ENCODE results near the gene ENTREP3. TPM values are rescaled to one million over a fixed set of nuclear protein-coding genes. Genes with fewer than 3 reads are reported as not detected.

ENTREP3 gene
- total RNA-seq, 2 experiments from 2014 or later = 9.1 to 59.3 TPM

DNA sequence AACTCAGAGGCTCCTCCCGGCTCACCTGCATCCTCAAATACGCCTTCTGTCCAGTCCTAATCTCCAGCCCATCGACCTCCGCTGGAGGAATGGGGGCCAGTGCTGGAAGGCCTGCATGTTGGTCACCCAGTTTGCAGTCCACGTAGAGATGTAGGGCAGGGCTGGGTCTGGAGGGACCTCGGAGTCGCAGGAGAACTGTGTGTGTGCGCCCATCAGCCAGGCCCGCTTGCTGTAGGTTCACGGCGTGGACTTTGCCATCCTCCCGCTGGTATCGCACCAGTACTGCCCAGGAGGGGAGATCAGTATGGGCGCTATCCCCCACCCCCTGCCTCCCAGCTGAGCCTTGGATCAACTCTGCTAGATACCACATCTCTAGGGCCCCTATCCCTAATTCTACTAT lies 50.2 kb downstream of the ENTREP3 start:
- no peak for DNase-seq (ENCODE audit: low spot score)
- H3K27ac ChIP-seq (ENCODE audit: low read depth, low read length, poor library complexity, severe bottlenecking) = no peak overlapping the region
- no peak overlapping the region for H3K4me2 ChIP-seq (ENCODE audit: low read length)
- TF ChIP-seq, protein P1, sequence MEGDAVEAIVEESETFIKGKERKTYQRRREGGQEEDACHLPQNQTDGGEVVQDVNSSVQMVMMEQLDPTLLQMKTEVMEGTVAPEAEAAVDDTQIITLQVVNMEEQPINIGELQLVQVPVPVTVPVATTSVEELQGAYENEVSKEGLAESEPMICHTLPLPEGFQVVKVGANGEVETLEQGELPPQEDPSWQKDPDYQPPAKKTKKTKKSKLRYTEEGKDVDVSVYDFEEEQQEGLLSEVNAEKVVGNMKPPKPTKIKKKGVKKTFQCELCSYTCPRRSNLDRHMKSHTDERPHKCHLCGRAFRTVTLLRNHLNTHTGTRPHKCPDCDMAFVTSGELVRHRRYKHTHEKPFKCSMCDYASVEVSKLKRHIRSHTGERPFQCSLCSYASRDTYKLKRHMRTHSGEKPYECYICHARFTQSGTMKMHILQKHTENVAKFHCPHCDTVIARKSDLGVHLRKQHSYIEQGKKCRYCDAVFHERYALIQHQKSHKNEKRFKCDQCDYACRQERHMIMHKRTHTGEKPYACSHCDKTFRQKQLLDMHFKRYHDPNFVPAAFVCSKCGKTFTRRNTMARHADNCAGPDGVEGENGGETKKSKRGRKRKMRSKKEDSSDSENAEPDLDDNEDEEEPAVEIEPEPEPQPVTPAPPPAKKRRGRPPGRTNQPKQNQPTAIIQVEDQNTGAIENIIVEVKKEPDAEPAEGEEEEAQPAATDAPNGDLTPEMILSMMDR (conservative IDR thresholded peaks at IDR 0.05; ENCODE audit: low read length) = no peak
- no peak for TF ChIP-seq EZH2phosphoT487 (IDR thresholded peaks at IDR 0.05; ENCODE audit: borderline replicate concordance, low read depth, low read length)
- no peaks in the 10 kb centered on the region for H3K9me3 ChIP-seq (ENCODE audit: low read length)
- intact Hi-C loops (cut with micrococcal nuclease; ENCODE audit: unreplicated experiment) = loop anchor here (5.0 kb wide), 2 partner anchors 57 to 102 kb away; partner anchors contain the start of genes FDPS and SCAMP3
- H3K9me2 ChIP-seq (ENCODE audit: insufficient read depth, low read length) = no peaks in the 10 kb centered on the region
- no peak overlapping the region for H3K4me3 ChIP-seq (ENCODE audit: low read depth, low read length, poor library complexity, severe bottlenecking)
- CTCF ChIA-PET (ENCODE audit: unreplicated experiment) = no interaction called here
- POLR2A ChIA-PET = no interaction called here
- H2AFZ ChIP-seq (ENCODE audit: low read length) = no peak overlapping the region
- no peaks in the 10 kb centered on the region for H4K20me1 ChIP-seq (ENCODE audit: insufficient read depth, low read length)
- H3K4me1 ChIP-seq (ENCODE audit: insufficient read depth, low read length, poor library complexity, severe bottlenecking) = peaks cover 22% of the 10 kb centered on the region
- no peaks in the 10 kb centered on the region for H3K36me3 ChIP-seq (ENCODE audit: insufficient read depth, low read length)
- H3K79me2 ChIP-seq (ENCODE audit: insufficient read depth, low read depth, low read length) = no peaks in the 10 kb centered on the region
- BruUV-seq (replicated peaks) = no TSS peak

DNA sequence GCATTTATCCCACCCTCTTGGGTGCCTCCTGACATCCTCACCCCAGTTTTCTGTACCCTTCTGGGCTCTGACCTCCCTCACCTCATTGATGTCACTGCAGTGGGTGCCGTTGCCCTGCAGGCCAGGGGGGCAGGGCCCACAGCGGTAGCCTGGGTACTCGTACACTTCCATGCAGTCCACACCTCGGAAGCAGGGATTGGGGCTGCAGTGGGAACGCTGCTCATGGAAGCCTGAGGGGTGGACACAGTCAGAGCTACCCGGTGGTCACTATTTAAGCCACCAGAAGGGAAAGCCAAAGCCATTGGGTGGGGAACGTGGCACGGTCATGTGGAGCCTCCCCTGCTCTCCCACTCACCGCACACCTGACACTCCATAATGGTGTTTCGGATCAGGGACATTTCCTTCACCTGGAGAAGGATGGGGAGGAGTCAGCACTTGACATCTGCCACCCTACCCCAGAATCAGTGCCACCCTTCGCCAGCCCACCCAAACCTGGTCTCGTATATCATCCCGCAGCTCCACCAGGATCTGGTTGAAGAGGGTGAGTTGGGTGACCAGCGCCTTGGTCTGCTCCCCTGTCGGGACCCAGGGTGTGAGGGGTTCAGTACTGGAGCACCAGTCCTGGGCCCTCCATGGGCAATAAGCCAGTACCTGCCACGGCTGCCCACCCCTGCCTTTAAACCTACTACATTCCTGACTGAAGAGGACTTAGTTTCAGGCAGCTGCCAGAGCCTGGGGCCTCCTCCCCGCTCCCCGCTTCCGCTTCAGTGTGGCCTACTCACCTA lies 52.4 kb downstream of the ENTREP3 start:
- no TSS peak for BruUV-seq (replicated peaks)
- intact Hi-C loops (cut with micrococcal nuclease; ENCODE audit: unreplicated experiment) = no loop called here
- no peaks in the 10 kb centered on the region for H4K20me1 ChIP-seq (ENCODE audit: insufficient read depth, low read length)
- H3K79me2 ChIP-seq (ENCODE audit: insufficient read depth, low read depth, low read length) = no peaks in the 10 kb centered on the region
- H3K9me3 ChIP-seq (ENCODE audit: low read length) = no peaks in the 10 kb centered on the region
- peaks cover 11% of the 10 kb centered on the region for H3K4me1 ChIP-seq (ENCODE audit: insufficient read depth, low read length, poor library complexity, severe bottlenecking)
- POLR2A ChIA-PET = no interaction called here
- DNase-seq (ENCODE audit: low spot score) = no peak
- H3K4me2 ChIP-seq (ENCODE audit: low read length) = no peak overlapping the region
- no peaks in the 10 kb centered on the region for H3K9me2 ChIP-seq (ENCODE audit: insufficient read depth, low read length)
- H2AFZ ChIP-seq (ENCODE audit: low read length) = no peak overlapping the region
- CTCF ChIA-PET (ENCODE audit: unreplicated experiment) = no interaction called here
- TF ChIP-seq EZH2phosphoT487 (IDR thresholded peaks at IDR 0.05; ENCODE audit: borderline replicate concordance, low read depth, low read length) = no peak
- TF ChIP-seq, protein P1 (conservative IDR thresholded peaks at IDR 0.05; ENCODE audit: low read length) = no peak
- H3K36me3 ChIP-seq (ENCODE audit: insufficient read depth, low read length) = no peaks in the 10 kb centered on the region
- H3K27ac ChIP-seq (ENCODE audit: low read depth, low read length, poor library complexity, severe bottlenecking) = no peak overlapping the region
- H3K4me3 ChIP-seq (ENCODE audit: low read depth, low read length, poor library complexity, severe bottlenecking) = no peak overlapping the region

DNA sequence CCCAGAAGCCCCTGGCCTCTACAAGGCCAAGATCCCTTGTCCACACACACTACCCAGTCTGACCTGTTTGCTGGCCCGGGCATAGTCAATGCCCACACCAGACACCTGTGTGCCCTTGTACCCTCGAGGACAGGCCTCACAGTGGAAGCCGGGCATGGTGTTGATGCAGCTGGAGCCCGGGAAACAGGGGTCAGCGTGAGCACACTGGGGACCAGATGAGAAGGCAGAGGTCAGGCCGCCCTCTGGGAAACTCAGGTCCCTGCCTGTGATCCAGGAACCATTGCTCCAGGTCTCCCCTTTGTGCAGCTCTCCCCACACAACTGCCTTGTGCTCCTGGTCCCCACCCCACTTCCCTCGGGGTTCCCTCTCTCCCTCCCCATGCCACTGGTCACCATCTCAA lies 53.1 kb downstream of the ENTREP3 start:
- no peaks in the 10 kb centered on the region for H3K9me3 ChIP-seq (ENCODE audit: low read length)
- H3K9me2 ChIP-seq (ENCODE audit: insufficient read depth, low read length) = no peaks in the 10 kb centered on the region
- peaks cover 4% of the 10 kb centered on the region for H3K4me1 ChIP-seq (ENCODE audit: insufficient read depth, low read length, poor library complexity, severe bottlenecking)
- no peak for TF ChIP-seq EZH2phosphoT487 (IDR thresholded peaks at IDR 0.05; ENCODE audit: borderline replicate concordance, low read depth, low read length)
- TF ChIP-seq, protein P1 (conservative IDR thresholded peaks at IDR 0.05; ENCODE audit: low read length) = no peak
- no peaks in the 10 kb centered on the region for H3K36me3 ChIP-seq (ENCODE audit: insufficient read depth, low read length)
- no peak overlapping the region for H3K4me2 ChIP-seq (ENCODE audit: low read length)
- POLR2A ChIA-PET = interaction anchor here (0.7 to 1.3 kb wide), 2 partner anchors 22 to 25 kb away, joined by 3 read pairs; no protein-coding TSS in a partner anchor
- no peak overlapping the region for H3K27ac ChIP-seq (ENCODE audit: low read depth, low read length, poor library complexity, severe bottlenecking)
- no peak overlapping the region for H2AFZ ChIP-seq (ENCODE audit: low read length)
- no TSS peak for BruUV-seq (replicated peaks)
- H4K20me1 ChIP-seq (ENCODE audit: insufficient read depth, low read length) = no peaks in the 10 kb centered on the region
- intact Hi-C loops (cut with micrococcal nuclease; ENCODE audit: unreplicated experiment) = no loop called here
- H3K79me2 ChIP-seq (ENCODE audit: insufficient read depth, low read depth, low read length) = no peaks in the 10 kb centered on the region
- DNase-seq (ENCODE audit: low spot score) = no peak
- no peak overlapping the region for H3K4me3 ChIP-seq (ENCODE audit: low read depth, low read length, poor library complexity, severe bottlenecking)
- CTCF ChIA-PET (ENCODE audit: unreplicated experiment) = no interaction called here
